Muscle of back (tissue), 11 donors: ENCODE data around the gene LAIR2. TPM values are rescaled to one million over a fixed set of nuclear protein-coding genes. Genes with fewer than 3 reads are reported as not detected.
"Not testable (repeated sequence)": the region's sequence is repeated elsewhere in the genome, so short reads cannot be mapped to it uniquely, and the experiment has no call there.

Experiments
- DNase-seq, 3 donors: peaks; one replicate each; pipeline versions ENCODE4 v3.0.0 to v3.0.0-alpha.2; 2013
- polyA plus RNA-seq, 10 donors: library from polyadenylated mRNA; unstranded; fragments of 120-200 nt; gene quantifications; one replicate each; pipeline ENCODE4 v1.2.1, GENCODE V29; 2013; ENCODE audit not compliant: insufficient read length in 10 of 10

The LAIR2 gene
- polyA plus RNA-seq, 10 donors, result 0.64 to 2.6 (median 0.68) TPM; not detected in 7

DNA sequence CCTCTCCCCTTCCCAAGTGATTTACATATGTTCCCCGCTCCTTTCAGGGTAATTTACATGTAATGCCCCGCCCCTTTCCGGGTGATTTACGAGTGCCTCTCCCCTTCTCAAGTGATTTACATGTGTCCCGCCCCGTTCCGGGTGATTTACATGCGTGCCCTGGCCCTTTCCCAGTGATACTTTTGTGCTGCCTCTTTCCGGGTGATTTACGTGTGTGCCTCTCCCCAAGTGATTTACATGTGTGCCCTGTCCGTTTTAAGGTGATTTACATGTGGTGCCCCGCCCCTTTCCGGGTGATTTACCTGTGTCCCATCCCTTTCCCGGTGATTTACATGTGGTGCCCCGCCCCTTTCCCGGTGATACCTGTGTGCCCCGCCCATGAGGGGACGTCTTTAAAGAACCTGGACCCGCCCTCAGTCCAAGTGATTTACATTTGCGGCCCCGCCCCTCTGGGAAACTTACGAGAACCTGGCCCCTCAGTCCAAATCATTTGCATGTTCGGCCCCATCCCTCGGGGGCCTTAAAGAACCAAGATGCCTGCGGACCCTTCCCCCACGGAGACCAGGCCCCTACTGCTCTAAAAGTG is 38.5 kb upstream of the LAIR2 start:
- DNase-seq, result peak; percentile 63 to 89 (median 73)

DNA sequence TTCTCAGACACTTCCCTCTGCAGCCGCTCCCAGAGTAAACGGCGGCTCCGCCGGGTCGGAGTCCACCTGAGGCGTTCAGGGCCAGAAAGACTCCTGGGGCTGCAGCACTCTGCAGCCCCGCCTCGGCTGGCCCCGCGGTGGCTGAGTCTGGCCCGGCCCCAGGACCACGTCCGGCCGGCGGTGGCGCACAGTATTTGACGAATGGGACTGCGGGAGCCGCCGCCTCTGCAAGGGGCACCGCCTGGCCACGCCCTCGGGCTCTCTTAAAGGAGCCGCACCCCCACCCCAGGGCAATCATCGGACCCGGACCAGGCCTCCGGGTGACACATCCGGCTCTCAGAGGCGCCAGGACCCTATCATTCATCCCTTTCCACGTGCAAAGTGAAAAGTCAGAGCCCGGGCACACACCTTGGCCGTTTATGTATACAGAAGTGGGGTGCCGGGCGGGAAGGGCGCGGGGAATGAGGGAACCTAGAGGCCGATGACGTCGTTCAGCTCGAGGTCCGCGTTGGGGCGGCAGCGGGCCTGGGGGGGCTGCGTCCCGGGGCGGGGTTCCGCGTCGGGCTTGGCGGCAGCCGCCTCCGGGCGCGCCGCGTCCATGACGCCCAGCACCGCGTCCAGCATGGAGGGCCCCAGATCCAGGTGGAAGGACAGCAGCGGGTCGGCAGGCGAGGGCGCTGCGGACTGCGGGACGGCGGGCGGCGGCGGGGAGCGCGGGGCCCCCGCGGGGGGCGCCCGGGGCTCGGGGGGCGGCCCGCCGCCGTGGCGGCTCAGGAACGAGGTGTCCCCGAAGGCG is 37.8 kb upstream of the LAIR2 start:
- DNase-seq, result peak; percentile 72 to 92 (median 80)

DNA sequence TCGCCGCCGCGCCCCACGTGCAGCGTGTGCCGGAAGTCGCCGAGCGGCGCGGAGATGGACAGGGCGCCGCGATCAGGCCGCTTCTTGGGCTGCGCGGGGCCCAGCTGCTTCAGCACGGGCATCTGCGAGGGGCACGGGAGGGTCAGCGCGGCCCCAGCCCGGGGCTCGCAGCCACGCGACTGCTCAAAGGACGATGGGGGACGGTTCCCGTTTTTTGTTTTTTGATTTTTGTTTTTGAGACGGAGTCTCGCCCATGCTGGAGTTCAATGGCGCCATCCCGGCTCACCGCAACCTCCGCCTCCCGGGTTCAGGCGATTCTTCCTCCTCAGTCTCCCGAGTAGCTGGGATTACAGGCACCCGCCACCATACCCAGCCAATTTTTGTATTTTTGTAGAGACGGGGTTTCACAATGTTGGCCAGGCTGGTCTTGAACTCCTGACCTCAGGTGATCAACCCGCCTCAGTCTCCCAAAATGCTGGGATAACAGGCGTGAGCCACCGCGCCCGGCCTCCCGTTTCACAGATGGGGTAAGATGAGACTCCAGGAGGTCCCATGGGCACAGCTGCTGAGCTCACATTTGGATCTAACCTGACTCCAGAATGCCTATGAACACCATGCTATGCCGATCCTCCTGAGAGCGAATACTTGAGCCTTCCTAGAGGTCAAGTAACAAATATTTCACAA is 37.1 kb upstream of the LAIR2 start:
- peak in 1 of 3 donors; percentile 32 for DNase-seq

DNA sequence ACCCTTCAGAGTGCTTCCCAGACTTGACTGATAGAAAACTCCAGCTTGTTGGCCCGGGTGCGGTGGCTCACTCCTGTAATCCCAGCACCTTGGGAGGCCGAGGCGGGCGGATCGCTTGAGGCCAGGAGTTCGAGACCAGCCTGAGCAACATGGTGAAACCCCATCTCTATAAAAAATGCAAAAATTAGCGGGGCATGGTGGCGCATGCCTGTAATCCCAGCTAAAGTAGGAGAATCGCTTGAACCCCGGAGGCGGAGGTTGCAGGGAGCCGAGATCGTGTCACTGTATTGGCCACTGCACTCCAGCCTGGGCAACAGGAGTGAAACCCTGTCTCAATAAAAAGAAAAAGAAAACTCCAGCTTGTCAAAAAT is 36.5 kb upstream of the LAIR2 start:
- not testable (repeated sequence) for DNase-seq

DNA sequence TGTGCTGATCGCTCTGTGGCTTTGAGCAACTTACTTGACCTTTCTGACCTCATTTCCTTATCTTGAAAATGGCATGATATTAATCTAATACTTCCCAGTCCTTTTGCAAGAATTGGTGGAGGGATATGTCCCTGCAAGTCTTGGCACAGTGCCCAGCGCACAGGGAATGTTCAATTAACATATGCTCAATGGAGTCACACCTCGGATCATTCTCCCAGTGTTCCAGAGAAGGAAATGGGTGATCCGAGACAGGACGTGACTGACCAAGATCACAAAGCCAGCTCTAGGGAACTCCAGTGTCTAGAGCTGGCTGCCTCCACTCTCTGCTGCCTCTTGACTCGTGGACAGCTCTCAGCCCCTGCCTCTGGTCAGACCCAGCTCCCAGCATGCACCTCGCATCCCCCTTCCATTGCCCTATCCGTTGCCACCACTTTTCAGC is 33.1 kb upstream of the LAIR2 start:
- DNase-seq, result peak in 1 of 3 donors; percentile 46

DNA sequence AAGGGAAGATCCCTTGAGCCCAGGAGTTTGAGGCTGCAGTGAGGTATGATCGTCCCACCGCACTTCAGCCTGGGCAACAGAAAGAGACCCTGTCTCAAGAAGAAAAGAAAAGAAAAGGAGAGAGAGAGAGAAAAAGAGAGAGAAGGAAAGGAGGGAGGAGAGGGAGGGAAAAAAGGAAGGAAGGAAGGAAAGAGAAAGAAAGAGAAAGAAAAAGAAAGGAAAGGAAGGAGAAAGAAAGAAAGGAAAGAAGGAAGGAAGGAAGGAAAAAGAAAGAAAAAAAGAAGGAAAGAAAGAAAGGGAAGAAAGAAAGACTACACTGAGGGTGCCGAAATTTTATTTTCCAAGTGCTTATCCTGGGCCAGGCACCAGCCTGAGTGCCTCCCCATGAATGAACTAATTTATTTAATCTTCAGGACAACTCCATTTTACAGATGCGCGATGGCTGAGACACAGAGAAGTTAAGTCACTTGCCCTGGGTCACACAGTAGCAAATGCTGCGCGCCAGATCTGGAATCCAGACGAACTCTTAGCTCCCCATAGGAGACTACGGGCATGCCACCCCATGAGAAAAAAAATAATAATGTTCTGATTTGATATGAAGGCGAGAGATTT is 32.2 kb upstream of the LAIR2 start:
- no peak for DNase-seq

DNA sequence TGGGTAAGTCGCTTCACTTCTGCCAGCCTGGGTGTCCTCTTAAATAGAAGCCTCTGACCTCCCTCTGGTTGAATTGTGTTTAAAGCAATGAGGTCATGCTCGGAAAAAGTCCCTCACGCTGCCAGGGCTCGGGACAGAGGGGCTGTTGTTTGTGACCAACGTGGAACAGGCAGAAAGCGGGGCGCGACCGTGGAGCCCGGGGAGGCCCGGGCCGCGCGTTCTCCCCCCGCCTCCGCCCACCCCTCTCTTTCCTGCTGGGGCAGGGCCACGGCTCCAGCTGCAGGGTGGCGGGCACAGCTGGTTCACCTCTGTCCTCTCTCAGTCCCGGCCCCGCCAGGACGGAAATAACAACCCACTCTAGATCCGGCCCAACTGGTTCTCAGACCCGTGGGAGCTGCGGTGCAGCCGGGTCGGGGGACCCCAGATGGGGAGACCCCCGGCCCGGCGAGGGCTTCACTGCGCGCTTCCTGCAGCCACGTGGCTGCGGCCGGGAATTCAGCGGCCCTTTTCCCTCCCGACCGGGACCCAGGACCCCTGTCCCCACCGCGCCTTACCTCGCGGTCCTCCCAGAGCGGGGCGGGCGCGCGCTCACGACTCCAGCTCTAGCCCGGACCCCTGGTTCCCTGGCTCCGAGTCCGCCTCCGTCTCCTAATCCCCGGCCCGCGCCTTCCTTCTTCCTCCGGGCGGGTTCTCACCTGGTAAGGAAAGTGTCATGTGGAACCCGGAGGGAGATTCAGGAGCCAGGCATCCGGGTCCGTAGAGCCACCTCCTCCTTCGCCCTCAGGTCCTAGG is 31.4 kb upstream of the LAIR2 start:
- DNase-seq, result peak in 2 of 3 donors; percentile 47 to 75

DNA sequence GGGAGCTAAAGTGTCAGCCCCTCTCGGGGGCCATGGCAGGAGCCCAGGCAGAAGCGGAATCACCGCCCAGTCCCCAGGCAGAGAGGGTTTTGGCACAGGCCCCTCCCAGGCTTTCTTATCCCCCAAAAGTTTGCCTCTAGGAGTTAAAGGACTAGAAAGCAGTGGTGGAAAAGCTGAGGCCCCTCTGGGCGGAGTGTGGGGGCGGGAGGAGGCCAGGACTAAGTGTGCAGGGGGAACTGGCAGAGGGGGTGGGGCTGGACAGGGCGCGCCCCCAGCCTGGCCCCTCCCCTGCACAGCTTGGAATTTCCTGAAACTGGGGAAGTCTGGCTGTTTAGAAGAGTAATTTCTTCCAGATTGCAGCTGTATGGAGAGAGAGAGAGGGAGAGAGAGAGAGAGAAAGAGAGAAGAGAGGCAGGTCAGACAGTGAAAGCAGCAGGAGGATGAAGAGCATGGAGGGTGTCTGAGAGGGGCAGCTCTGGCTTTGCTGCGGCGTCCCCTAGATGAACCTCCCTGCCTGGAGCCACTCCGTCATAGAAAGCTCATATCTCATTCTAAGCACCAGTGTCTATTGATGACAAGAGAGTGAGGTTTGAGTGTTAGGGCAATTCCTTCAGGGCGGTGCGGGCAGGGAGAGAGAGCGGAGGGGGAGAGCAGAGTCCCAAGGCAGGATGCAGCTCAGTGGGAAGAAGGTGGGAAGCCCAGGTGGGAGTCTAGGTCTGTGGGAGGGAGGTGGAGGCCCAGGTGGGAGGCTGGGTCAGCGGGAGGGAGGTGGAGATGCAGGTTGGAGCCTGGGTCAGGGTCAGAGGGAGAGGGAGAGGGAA is 29.4 kb upstream of the LAIR2 start, which contains the start of gene CDC42EP5:
TSS of gene CDC42EP5 (minus strand) at position 226 of the 821 bp plus-strand sequence. CDS start 7,749 bp downstream, outside the sequence.
- peak; percentile 93 to 98 (median 94) for DNase-seq

DNA sequence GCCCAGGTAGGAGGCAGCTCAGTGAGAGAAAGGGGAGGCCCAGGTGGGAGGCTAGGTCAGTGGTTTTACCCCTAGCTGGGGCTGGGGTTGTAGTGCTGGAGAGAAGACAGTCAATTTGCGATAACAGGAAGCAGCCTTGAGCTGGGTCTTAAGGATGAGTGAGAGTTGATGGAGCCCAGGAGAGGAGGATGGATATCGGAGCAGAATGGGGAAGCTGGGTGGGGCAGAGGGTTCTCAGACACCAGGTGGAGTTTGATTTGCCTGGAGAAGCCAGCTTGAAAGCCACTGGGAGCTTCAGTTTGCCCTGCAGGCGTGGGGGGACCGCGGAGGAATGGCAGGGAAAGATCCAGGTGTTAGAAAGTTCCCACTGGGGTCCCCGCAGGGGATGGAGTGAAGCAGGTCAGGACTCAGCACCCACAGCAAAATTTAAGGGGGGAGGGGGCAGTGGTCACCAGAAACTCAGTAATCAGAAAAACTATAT is 28.7 kb upstream of the LAIR2 start:
- DNase-seq, result no peak

DNA sequence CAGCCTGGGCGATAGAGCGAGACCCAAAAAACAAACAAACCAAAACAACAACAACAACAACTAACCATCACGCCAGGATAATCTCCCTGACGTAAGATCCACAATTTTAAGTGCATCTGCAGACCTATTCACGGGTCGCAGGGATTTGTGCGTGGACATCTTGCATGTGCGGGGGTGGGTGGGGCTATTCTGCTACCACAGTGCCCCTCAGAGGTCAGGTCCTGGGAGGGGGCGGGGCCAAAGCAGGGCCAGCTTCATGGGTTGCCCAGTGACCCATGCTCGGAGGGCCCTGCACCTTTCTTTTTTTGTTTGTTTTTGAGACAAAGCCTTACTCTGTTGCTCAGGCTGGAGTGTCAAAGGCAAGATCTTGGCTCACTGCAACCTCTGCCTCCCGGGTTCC is 26.9 kb upstream of the LAIR2 start:
- no peak for DNase-seq

DNA sequence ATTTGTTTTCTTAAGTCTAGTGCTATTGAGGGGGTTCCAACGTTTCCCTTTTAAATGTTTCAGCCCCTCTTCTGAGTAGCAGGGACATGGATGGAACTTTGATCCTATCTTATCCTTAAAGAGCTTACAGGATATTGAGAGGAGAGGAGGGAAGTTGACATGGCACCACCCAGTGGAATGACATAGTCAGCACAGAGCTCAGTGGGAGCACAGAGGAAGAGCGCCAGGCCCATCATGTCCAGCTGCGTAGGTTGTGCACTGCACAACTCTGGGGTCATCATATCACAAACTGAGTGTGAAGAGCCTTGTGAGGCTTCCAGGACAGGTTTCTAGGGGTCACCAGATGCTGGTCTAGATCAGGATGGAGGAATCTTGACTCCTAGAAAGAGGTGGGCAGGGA is 25.0 kb upstream of the LAIR2 start:
- DNase-seq, result no peak

DNA sequence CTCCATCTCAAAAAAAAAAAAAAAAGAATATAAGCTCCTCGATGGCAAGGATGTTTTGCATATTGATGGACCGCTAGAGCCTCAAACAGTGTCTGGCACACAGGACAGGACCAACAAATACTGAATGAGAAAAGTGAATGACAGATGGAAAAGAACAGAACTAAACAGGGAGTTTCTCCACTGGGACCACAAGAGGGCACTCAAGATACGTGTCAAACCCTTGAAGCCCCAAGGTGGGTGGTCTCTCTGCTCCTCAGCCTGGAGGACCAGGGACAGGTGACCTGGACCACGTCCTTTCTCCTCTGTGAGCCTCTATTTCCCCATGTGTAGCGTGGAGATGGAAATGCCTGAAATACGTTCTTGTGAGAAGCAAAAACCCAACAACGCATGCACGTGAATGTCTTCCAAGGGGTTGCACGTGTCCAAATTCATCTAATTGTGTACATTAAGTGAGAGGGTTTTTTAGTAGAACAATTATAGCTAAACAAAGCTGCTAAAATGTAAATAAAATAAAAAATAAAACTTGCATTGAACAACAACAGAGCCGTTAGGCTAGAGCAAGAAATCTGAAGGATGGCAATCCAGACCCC is 23.9 kb upstream of the LAIR2 start:
- DNase-seq, result peak in 1 of 3 donors; percentile 57

DNA sequence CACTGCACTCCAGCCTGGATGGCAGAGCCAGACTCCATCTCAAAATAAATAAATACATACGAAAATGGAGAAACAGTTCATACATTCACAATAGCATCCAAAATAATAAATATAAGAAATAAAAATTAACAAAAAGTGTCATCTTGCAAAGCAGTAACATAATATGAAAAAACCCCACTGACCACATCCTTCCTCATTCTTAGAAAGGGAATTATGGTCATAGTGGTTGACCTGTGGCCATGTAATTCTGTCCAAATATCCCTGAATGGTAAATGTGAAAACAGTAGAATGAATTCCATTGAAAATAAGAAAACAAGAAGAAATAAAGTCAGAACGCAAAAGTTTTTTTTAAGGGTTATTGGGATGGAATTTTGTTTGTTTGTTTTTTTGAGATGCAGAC is 22.6 kb upstream of the LAIR2 start:
- no peak for DNase-seq

DNA sequence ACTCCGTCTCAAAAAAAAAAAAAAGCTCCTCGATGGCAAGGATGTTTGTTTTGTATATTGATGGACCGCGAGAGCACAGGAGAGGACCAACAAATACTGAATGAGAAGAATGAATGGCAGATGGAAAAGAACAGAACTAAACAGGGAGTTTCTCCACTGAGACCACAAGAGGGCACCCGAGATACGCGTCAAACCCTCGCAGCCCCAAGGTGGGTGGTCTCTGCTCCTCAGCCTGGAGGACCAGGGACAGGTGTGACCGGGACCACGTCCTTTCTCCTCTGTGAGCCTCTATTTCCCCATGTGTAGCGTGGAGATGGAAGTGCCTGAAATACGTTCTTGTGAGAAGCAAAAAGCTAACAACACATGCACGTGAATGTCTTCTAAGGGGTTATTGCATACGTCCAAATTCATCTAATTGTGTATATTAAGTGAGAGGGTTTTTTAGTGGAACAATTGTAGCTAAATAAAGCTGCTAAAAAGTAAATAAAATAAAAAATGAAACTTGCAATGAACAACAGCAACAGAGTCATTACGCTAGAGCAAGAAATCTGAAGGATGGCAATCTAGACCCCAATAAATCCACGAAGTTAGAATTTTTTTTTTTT is 21.2 kb upstream of the LAIR2 start:
- peak in 2 of 3 donors; percentile 60 to 80 for DNase-seq

DNA sequence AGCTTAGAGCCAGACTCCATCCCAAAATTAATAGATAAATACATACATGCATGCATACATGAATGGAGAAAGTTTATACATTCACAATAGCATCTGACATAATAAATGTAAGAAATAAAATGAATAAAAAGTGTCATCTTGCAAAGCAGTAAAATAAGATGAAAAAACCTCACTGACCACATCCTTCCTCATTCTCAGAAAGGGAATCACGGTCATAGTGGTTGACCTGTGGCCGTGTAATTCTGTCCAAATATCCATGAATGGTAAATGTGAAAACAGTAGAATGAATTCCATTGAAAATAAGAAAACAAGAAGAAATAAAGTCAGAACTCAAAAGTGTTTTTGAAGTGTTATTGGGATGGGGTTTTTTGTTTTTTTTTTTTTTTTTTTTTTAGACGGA is 19.7 kb upstream of the LAIR2 start:
- DNase-seq, result no peak

DNA sequence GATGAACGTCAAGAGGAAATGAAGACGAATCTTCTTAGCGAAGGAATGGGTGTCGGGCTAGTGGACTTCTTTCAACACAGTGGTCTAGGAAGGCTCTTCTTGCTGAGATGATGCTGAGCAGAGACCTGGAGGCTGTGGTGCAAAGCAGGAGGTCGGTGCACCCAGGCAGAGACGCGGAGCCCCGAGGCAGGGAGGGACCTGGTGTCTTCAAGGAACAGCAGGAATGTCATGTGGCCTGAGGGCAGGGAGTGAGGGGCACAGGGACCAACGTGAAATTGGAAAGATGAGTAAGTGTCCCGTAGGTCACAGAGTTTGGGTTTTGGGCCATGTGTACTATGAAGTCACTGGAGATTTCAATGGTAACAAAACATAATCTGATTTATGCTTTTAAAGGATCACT is 18.2 kb upstream of the LAIR2 start:
- no peak for DNase-seq

DNA sequence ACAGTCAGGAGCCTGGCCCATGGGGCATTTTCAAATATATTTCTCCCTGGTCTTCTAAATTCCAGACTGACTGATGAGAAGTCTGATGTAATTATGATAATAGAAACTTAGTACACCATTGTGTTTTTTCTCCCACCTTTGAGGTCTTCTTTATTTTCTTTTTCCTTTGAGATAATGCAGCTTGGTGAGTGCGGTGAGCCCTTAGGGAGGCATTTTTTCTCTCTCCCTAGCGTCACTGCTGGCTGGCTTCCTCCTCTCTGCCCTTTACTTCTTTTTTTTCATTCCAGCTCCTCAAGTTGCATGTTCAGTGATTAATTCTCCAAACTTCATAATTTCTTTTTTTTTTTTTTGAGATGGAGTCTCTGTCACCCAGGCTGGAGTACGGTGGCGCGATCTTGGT is 16.8 kb upstream of the LAIR2 start:
- no peak for DNase-seq

DNA sequence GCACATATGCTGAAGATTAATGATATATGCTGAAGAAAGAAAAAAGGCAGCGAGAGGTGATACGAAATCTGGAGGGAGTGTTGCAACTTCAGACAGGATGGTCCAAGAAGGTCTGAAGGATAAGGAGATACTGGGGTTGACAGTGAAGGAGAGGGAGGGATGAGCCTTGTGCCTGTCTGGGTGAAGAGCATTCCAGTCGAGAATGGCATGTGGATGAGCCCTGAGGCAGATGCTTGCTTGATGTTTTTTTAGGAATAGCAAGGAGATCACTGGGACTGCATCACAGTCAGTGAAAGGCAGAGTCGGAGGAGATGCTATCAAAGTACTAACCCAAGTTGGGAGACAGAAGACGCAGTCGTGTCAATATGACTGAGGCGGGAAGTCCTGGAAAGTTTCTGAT is 13.3 kb upstream of the LAIR2 start:
- DNase-seq, result no peak

DNA sequence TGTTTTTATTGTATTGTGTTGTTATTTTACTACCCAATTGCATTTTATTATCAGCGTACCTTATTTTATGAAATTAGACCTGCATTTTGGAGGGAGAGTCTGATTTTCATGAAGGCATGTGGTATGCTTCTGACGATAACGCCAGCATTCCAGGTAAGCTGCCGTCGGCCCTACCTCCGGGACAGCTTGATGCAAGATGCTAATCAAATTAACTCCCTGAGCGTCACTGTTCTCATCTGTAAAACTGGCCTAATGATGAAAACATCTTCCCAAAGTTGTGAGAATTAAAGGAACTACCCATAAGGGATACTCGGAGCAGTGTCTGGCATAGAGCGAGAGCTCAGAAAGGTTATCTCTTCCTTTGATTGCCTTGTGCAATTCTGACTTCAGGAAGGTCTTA is 12.9 kb upstream of the LAIR2 start:
- DNase-seq, result no peak

DNA sequence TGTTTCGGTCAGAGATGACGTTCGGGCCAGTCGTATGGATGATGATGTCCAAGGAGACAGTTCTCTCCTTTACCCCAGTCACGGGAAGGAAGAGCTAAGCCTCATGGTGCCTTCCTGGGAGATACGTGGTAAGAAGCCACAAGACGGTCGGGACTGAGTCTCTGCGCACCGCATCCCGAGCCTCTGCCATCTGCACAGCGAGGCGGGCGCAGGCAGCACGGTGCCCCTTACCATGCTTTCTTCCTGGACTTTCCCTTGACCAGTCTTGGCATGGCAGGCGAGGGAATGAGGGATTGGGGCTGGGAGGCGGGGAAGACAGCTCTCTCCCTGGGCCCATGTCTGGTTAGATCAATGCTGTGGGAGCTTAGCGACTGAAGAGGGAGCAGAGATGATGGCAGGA is 10.1 kb upstream of the LAIR2 start:
- no peak for DNase-seq
